GM18861 (cell line): Measurements from ENCODE around the gene SEMA5B.

Experiments used
- ATAC-seq: cut with Tn5 transposase; IDR thresholded peaks from one replicate; pipeline ENCODE4 v1.9.1; 2021; ENCODE audit not compliant: unreplicated experiment

The SEMA5B gene

DNA sequence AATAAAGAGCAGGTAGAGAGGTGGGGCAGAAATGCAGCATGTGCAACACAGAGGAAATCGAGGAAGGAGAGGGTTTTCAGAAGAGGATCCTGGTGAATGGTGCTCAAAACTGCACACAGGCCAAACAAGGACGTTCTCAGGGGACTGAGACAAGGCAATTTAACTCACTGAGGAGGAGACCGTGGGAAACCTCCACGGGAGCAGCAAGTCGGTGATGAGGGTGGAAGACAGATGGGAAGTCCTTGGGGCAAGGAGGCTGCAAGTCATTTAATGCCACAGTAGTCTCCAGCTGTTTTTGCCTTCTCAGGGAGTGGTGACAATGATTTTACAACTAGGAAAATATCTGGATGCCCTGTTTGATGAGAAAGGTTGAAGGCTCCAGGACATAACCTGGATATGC, 27.8 kb upstream of the SEMA5B start:
- ATAC-seq = no peak

DNA sequence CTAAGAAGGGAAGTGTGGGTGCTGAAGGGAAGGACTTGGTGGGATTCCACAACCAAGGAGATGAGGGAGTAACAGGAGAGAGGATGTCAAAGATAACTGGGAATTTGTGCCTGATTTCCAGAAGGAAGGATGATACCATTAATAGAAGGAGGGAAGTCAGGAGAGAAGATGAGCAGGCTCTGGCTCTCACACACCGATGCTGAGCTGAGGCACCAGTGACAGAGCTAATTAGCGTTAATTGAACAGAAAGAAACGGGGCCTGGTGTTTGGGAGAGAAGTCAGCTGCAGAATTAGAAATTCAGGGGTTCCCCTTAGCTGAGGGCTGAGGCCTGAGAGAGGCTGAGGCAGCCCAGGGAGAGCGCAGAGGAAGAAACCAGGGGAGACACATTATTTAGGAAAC, 27.4 kb upstream of the SEMA5B start:
- no peak for ATAC-seq

DNA sequence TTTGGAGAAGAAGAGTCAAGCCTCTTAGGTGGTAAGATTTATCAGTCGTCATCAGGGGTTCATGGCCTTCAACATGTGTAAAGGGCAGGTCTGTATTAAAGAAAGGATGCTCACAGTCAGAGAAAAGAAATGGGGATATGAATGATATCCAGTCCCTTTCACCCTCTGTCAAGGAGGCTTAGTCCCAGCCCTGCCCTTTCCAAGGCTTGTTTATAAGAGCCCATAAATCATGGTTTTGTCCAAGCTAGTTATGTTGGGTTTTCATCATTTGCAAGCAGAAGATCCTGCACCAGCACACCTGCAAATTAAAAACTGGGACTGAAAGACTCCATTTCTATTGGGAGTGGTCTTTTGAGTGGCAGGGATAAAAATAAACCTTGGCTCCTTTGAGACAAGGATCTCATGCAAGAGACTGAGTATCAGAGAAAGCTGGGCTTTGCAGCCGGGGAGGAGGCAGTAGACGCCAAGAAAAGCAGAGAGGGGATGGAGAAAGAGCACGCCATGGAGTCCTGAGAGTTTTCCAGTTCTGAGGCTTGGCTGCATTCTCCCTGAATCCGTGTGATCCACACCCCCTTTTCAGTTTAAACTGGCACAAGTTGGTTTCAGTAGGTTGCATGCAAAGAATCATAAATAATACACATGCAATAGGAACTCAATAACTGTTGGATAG, 26.7 kb upstream of the SEMA5B start:
- no peak for ATAC-seq

DNA sequence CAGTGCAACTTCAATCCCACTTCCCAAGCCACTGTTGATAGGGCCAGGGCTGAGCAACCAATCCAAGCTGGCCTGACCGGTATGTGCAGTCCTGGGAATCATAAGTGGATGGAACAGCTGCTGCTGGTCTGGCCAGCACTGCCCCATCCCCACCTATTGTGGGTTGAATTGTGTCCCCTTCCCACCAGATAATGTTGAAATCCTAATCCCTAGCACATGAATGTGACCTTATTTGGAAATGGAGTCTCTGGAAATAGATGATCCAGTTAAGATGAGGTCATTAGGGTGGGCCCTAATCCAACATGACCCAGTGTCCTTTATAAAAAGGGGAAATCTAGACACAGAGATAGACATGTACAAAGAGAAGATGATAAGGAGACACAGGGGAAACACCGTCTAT, 25.5 kb upstream of the SEMA5B start:
- ATAC-seq = no peak

DNA sequence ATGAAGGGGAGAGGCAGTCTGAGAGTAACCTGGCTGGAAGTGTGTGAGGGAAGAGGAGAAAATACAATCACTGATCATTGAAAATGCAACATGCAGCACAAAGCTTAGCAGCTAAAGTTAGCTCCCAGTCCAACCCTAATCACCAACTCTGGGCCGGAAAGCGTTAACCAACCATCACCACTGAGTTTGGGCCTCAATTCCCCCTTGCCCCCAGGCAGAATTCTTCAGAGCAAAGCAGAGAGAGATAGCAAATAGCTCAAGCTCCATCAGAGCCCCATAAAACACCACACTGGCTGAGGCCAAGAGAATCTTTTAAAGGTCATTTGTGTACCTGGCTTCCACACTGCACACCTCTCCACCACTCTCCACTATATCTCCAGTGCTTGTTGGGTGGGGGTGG, 23.1 kb upstream of the SEMA5B start:
- ATAC-seq = no peak

DNA sequence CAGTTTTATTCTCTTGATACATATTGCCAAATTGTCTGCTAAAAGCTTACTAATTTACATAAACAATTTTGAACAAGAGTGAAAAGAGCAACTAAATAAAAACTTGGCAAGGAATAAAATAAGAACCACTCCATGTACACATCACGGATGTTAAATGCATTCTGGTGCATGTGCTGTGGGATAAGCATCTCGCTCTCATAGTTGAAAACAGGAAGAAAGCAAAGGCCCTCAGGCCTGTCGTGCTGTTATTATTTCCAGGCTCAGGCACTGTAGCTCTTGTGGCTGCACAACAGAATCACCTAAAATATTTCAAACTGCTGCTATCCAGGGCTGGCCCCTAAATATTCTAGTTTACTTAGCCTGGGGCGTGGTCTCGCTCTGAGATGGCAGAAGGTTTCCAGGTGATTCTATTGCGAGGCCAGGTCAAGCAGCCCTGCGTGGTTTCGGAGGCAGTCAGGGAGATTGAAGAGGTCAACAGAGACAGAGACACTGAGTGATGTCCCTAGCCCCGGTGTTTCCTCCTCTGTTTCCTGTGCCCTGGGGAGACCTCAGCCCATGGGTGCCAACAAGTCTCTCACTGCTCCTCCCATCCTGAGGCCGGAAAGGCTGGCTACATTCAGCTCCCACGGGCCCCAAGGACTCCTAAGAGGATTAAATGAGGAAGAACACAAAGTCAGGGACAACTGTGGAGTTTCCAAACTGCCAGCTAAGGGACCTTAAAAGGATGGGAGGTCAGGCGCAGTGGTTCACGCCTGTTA, 21.1 kb upstream of the SEMA5B start:
- ATAC-seq = no peak

DNA sequence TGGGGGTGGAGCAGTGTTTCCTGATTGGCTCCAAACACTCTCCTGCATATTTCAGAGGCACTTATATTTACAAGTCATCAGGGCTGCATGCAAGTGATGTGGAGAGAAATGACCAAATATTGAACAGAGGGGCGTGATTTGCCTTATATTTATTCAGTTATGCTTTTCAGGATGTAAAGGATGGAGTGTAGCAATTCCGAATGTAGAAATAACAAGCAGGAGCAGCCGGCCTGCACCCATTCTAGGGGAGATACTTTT, 19.4 kb upstream of the SEMA5B start:
- ATAC-seq = no peak

DNA sequence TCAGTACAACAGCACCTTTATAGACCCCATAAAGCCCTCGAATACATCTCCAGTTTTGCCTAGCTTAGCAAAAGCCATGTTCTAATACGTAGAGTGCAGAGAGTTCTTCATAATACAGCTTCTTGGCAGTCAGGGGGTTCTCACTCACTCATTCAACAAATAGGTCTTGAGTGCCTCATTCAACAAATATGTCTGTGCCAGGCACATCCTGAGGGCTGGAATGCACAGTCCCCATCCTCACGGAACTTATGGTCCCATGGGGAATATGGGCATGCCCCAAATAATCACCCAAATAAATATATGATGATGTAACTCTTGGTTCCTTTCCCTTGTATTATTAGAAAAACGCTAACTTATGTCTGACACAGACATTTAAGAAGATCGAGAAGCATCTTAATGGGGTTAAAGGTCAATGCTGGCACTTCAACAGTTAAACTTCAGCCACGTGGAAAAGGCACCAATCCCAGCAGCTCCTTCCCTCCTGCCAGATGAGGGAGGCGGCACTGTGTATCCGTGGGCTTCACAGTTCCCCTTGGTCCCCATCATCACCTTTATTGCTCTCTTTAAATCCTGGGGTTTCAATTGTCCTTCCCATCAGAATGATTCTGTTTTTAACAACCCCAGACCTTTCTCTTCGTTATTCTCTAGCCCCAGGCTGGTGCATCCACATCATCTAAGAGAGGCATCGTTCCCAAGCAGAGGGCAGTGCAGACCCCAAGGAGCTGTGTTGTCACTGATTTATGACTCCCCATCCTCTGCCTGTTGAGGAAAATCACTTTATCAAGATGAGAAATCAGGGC, 18.9 kb upstream of the SEMA5B start:
- no peak for ATAC-seq

DNA sequence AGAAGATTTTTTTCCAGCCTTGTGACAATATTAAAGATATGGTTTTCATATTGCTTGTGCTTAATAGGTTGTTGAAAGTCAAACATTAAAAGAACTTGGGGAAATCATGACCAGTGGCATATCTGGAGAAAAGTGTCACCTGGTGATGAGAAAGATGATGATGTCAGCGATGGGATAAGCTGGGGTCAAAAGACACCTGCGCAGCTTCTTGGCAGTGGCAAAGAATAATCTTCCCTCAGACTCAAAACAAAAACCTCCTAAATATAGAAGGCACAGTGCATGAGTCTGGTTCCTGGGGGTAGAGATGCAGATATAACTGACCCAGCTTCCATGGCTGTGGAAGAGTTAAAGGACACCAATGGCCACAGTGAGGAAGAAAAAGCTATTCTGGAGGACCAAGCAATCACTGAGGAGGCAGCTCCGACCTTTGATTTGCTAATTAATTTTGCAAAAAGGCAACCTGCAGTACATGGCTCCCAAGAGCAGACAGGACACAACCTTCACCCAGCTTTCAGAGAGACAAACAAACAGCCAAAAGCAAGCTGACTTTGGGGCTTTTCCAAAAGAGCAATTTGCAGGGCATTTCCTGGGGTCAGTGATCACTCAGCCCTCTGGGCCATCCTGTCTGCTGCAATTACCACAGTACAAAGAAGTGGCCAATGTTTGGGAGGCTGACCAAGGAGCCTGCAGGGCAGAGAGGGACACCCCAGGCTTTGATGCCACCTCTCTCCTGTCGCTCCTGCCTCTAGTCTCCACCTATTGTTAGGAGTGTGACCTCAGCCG, 17.6 kb upstream of the SEMA5B start:
- ATAC-seq = no peak

DNA sequence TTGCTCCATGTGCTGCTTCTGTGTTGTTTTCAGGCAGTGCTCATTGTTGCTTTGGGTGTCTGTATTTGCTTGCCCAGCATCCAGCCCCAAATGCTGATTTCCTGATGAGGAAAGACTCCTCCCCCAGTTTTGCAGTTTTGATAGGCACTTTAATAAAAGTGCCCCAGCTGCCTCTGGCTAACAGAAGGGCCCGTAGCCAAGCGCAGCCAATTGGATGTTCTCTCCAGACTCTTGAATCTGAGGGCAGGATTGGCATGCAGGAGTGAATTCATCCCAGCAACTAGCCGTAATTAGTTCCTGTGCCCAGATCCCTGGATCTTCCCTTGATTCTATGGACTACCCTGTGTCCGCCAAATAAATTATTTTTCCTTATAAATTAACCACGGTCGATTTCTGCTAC, 14.8 kb upstream of the SEMA5B start:
- ATAC-seq = no peak

DNA sequence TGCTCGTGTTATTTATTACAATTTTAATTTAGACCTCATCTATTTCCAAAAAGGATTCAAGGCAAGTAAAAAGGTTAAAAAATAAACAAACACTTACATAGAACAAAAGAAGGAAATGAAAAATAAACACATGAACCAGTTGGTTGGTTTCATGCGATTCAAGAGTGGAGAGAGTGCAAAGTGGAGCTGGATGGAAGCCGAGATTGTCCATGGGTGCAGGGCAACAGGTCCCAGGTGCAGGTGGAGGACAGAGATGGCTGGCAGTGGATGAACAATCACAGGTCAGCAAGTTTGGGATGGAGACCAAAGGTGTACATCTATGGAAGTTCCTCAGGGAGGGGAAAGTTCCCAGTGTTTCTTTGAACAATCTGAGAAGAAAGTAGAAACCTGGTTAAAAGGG, 11.6 kb upstream of the SEMA5B start:
- no peak for ATAC-seq

DNA sequence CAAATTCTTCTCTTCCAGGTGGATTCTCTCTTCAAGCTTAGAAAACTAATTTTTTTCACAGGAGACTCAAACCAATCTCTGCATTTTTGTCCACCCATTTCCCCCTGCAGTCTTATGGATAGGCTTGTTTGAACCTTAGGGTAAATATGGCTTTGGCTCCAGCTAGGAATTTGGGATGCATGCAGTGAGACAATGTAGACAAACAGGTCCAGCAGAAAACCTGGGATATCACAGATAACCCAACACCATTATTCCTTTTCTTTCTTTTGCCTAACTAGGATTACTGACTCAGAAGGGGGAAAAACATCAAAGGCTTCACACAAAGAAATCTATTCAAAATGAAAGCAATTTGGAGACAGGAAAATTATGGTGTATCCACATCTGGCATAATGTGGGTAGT, 11.2 kb upstream of the SEMA5B start:
- ATAC-seq = no peak

DNA sequence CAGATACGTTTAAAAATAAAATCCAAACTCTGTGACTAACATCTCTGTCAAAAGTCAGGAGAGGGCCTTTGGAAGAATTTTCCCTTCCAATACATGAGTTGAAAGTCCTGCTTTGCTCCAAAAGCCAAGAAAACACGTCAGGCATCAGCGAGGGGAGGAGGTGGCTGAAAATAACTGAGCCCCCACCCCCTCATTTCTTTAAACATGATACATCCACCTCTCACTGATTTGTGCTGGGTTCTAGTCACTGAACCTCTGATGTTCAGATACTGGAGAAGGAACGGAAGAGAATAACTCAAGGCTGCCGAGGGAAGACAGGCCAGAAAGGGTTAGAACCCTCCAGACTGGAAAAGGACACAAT, 9.4 kb upstream of the SEMA5B start:
- no peak for ATAC-seq

DNA sequence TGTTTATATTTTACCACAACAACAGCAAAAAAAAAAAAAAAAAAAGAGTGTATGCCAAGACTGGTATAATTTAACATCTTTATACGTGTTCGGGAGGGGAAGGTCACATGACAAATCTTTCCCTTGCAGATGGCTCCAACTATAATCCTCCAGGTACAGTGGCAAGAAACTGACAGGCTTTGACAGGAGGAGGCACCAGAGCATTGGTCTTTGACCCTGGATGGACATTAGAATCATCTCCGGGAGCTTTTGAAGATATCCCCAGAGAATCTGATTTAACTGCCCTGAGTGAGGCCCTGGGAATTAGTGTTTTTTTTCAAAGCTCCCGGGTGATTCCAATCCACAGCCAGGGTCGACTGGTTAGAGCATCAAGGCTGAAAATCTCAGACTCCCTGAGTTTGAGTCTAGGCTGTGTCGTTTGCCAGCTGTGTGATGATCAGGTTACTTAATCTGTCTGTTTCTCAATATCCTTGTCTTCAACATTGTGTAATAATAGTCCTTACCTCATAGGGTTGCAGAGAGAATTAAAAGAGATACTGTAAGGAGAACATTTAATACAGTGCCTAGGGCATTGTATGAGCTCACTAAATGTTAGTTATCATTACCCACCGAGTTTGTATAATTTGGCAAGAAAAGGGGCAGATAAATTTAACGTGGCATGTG, 8.9 kb upstream of the SEMA5B start:
- ATAC-seq = no peak

DNA sequence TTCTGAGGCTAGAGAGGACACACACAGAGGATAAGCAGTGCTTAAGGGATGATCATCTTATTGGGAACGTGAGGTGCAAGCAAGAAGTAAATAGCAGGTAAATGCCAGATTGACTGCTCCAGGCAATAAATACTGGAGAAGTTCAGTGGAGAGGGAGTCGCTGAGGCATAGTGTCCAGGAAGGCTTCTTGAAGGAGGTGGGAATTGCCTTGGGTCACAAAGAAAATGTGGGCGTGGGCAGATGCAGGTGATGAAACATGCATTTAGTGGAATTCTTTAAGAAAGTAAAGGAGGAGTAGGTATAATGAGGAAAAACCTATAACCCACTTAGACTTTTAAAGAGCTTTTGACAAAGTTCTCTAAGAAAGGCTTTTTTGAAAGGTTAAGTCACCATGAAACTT, 7.4 kb upstream of the SEMA5B start:
- ATAC-seq = no peak

DNA sequence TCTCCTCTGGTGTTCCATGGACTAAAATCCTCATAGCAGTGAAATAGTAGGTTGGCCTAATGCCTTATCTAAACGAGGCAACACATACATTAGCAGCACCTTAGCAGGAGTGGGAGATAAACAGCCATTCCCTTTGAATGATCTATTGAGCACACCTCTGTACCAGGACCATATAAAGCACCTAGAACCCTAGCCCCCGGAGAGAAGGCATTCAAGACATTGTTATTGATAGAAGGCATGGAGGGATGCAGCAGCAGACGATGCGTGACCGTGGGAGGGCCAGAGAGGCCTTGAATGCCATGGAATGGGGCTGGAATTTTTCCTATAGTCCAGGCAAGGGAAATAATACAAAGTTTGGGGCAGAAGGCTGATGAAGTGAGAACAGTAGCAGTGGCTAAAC, 6.6 kb upstream of the SEMA5B start:
- ATAC-seq = no peak

DNA sequence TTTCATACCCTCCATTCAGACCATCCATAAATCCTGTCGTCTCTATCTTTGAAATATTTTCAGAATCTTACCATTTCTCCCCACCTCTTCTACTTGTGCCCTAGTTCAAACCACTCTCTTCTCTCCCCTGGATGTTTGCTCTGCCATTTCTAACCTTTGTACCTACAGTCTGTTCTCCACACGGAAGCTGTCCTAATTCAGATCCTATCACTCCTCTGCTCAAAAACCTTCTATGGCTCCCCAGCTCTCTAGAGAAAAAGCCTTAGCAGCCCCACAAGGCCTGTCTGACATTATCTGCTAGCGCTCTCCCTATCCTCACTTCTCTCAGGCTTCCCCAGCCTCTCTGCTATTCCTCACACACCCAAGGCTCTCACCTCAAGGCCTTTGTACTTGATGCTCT, 4.5 kb upstream of the SEMA5B start:
- ATAC-seq = no peak

DNA sequence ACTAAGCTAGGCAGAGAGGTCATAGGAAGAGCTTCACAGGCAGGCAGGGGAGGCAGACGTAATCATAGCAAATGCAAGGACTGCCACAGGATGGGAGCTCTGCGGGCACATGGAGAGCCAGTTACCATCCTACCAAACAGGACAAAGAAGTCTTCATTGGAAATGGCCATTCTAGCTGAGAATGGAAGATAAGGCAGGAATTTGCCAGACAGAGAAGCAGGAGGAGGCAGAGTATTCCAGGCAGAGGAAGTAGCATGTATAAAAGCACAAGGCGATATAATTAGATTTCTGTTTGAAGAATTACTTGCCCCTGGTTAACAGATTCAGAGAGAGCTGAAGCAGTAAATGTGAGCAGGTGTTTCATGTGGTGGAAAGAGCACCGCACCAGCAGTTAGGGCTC, 3.5 kb upstream of the SEMA5B start:
- no peak for ATAC-seq

DNA sequence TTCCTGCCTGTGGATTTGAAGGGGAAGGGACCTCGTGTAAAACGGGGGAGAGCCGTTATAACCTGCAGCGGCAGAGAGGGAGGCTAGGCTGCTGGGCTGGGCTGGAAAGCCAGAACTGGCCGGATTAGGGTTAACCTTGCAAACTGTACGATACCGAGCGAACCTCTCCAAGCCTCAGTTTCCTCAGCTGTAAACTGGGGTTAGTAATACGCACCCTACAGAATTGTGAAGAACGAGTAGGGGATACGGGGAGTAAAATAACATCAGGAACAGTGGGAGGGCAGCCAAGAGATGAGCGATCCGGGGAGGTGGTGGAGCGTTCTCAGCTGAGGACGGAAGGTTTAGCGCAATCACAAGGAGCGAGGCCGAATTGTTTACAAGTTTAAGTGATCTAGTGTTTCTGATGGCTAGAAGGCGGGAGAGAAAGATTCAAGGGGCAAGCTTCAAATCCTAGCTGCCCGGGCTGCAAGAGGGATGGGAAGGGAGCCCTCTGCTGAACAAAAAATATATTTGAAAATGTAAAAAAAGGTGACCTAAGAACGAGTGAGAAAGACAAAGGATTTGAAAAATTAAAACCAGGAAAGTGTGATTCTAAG, 768 bp upstream of the SEMA5B start:
- ATAC-seq = no peak

DNA sequence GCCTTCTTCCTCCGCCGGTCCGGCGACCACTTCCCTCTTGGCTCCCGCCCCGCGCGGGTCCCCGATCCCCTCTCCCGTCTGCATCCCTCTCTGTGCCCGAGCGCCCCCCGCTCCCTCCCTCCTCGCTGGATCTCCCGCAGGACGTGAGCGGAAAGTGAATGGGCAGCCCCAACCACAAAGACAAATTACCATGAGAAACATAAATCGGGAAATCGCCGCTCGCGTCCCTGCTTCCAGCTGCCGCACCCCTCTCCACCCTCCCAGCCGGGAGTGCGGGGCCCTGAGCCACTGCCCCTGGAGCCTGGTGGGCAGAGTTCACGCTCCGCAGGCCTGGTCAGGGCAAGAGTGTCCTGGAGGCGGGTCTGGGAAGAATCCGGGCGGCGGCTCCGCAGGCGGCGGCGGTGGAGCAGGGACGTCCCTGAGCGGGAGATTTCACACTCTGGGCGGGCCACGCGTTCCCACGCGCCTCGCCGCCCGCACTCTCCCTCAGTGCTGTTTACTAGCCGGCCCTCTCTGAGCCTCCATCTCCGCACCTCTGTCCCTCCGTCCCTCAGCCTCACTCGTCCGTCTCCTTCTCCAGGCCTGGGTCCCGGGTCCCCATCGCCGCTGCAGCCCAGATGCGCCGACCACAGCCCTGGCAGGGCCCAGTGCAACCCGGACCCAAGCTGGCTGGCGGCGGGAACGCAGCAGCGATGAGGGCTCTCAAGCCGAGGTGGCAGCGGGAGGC, 835 bp downstream of the SEMA5B start:
- no peak for ATAC-seq
